GM18858 (cell line): ENCODE data around the gene CD4.

Experiments
- ATAC-seq: cut with Tn5 transposase; IDR thresholded peaks from one replicate; pipeline ENCODE4 v1.9.1; 2021; ENCODE audit not compliant: unreplicated experiment

Gene CD4

DNA sequence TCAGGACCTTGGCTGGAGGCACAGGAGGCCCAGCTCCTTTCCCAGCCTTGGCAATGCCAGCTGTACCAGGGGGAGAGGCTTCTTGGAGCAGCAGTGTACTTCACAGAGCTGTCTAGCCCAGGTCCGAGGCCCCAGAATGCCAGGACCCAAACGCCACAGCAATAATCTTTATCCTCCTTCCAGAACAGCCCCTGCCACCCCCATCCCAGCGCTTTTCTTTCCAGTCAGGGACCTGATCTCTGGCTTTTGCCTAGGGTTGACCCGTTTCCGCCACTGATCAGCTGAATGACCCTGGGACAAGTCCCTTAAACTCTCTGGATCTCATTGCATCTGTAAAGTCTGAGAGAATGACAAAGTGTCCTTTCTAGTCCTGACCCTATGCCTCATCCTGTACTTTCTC, 11.9 kb upstream of the CD4 start:
- ATAC-seq, result no peak

DNA sequence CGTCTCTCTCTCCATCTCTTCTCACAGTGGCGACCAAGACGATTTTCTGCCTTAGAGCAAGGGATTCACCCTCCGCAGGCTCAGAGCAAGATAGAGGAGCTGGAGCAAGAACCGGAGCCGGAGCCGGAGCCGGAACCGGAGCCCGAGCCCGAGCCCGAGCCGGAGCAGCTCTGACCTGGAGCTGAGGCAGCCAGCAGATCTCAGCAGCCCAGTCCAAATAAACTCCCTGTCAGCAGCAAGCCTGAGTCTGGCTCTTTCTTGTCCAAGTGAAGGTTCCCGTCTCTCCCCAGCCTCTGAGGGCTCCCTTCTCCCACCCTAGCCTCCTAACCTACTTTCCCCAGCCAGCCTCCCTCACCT, 11.1 kb upstream of the CD4 start:
- ATAC-seq, result no peak

DNA sequence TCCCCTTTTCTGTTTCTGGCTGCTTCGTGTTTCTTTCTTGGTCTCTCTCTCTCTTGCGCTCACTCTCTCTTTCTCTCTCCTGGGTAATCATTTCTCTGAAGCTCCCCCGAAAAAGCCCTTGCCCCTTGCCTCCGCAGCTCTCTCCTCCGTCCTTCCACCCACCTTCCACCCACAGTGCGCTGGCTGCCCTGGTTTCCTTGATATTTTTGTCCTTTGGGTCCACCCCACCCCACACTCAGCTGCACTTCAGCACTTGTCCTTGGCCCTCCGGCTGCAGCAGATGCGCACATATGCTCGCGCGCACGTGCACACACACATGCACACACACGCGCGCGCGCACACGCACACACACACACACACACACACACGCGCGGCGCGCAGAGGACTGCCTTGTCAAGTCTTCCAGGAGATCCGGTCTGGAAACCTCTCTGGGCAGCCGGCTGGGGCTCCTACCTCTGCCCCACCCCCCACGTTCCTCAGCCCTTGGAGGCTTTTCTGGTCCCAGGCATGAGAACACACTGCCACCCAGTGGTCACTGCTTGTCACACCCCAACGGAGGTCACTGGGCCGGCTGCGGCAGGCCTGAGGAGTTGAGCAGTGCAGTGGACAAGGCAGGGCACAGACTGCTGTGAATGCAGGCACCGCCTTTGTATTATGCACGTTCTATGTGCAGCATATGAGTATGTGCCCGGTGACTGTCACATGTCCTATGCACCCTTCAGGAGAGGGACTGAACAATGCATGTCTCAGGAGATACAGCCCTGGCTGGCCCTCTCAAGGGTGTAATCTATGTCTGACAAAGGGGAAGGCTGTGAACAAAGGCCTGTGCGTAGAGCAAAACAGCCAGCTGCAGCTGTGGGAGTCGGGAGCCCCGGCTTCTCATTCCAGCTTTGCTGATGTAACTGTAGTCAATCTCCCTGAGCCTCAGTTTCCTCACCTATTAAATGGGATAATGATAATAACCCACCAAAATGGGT, 10.5 kb upstream of the CD4 start:
- ATAC-seq, result no peak

DNA sequence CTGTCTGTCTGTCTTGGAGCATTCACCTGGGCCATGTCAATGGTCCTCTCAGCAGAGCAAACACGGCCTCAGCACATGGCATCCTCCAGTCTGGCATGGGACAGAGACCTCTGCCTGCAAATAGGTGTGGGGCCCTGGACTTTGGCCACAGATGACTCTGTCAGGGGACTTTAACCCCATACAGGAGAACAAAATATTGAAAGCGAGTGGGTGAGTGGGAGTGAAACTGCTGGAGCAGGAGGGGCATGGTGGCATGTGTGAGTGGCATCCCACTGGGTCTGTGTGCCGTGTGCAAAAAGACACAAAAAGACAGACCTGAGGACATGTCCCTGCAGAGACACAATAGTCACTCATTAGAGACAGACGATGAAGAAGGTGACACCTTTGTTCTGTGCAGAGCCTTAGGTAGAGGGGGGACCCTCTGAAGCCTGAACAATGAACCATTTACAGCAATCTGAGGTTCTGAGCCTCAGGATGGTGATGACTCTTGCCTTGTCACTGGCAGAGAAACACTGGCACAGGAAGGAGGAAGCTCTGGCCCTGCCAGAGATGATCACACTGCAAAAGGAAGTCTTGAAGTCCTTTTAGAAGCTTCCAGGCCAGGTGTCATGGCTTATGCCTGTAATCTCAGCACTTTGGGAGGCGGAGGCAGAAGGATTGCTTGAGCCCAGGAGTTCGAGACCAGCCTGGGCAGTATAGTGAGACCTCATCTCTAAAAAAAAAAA, 9.5 kb upstream of the CD4 start:
- ATAC-seq, result no peak

DNA sequence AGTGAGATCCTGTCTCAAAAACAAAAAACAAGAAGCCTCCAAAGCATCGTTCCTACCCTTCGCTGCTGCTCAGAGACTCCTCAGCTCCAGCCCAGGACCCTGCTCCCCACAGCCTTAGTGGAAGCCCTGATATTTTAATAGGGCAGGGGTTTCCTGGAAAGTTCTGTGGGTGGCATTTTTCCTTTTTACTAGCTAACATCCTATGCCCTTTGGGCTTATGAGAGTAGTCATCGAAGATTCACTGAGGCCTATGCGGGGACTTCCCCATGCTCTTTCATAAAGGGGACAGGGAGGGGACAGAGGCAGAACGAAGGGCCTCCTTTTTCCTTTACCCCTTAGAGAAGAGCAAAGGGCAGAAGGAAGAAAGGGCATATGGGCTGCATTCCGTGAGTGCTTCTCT, 8.8 kb upstream of the CD4 start:
- no peak for ATAC-seq

DNA sequence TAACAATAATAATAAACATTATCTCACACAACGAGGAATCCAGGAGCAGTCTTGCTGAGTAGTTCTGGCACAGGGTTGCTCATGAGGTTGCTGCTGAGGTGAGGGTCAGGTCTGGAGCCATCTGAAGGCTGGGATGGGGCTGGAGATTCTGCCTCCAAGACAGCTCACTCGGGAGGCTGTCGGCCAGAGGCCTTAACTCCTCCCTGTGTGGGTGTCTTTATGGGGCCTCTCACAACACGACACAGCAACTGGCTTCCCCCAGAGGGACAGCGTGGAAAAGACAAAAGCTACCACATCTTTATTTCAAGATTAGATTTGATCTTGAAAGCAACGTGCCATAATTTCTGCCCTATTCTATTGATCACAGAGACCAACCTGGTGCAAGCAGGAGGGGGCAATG, 7.2 kb upstream of the CD4 start:
- no peak for ATAC-seq

DNA sequence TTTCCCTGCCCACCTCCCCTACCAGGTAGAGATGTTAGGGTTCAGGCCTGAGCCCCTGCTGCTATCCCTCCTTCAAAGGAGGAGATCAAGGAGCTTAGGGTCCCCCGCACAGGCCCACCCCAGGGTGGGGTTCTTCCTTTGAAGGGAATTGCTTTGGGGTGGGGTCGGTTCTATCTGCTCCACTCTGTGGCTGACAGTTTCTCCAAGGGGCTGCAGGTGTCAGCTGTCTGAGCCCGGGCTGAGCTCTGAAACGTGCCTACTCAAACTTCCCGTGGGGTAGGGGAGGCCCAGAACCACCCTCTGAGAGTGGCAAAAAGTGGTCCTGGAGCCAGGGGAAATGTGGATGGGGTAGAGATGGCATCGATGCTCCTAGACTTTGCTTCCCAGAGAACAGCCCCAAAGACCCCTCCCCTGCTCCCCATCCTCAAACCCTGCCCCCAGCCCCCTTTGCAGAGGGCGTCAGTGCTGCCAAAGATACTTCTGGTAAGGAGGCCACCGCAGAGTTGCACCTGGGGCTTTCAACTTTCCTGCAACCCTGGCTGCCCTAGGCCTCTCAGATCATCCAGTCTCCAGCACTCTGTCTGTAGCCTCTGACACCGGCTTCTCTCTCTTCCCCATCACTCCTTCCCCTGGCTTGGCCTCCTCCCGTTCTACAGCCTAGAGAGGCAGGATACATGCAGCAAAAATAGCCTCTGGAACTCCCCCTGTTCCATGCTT, 6.3 kb upstream of the CD4 start:
- ATAC-seq, result no peak

DNA sequence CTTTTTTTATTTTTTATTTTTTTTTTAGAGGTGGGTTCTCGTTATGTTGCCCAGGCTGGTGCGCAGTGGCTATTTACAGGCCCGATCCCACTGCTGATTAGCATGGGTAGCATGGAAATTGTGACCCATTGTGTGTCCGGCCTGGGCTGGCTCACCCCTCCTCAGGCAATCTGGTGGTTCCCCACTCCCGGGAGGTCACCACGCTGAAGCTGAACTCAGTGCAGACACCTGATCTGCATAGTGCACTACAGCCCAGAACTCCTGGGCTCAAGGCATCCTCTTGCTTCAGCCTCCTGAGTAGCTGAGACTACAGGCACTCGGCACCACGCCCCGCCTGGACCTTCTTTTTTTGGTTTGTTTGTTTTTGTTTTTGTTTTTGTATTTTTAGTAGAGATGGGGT, 5.5 kb upstream of the CD4 start:
- ATAC-seq, result no peak

DNA sequence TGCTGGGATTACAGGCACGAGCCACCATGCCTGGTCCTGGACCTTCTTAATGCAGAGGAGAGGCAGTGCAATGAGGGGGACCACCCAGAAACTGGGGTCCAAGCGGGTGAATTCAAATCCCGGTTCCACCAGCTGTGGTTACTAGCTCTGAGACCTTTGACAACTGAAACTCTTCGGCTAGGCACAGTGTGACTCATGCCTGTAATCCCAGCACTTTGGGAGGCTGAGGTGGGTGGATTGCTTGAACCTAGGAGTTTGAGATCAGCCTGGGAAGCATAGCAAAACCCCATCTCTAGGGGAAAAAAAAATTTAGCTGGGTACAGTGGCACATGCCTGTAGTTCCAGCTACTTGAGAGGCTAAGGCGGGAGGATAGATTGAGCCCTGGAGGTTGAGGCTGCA, 5.0 kb upstream of the CD4 start:
- ATAC-seq, result no peak

DNA sequence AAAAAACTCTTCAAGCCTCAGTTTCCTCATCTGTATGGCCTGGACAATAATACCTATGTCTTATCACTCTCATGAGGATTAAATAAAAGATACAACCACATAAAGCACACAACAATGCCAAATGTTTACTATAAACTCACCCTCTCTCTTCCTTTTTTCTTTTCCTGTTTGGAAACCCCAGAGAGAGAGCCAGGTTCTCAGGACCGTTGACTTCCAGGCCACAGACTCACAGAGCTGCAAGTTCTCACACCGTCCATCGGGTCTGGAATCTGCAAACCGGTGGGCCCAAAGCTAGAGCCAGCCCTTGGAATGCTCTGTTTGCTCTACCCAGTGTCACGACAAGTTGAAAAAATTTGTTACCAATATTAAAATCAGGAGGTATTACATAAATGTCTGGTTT, 4.6 kb upstream of the CD4 start:
- ATAC-seq, result no peak

DNA sequence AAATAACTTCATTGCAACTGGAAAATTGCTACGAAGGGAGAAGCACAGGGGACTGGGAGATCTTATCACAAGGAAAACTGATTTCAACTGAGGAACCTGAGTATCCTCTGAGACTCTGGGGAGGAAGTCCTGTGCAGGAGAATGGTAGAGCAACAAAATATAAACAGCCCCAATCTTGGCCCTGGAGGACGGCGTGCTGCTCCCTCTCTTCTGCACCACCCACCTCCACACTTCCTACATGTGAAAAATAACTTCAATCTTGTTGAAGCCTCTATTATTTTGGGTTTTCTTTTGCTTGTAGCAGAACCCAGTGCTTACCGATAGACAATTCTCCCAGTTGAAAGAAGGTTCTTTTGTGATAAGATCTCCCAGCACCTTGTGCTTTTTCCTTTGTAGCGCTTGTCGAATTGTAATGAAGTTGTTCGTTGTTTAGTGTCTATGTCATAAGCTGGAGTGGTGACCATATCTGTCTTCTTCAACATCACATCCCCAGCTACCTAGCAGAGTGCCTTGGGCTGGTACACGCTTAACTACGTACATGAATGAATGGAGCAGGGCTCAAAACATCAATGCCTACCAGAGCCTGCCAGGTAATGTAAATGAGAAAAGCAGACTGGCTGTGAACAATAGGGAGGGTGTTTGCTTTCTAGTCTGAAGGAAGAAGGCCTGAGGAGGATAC, 2.8 kb upstream of the CD4 start:
- no peak for ATAC-seq

DNA sequence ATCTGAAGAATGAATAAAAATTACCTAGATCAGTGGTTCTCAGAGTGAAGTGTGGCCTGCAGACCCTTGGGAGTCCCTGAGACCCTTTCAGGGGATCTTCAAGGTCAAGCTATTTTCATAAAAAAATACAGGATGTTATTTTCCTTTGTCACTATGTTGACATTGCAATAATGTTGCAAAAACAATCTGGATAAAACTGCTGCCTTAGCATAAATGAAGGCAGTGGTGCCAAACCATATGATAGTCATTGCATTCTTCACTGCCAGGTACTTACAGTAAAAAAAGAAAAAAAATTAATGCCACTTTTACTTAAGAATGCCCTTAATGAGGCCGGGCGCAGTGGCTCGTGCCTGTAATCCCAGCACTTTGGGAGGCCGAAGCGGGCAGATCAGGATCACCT, 2.0 kb upstream of the CD4 start:
- ATAC-seq, result no peak

DNA sequence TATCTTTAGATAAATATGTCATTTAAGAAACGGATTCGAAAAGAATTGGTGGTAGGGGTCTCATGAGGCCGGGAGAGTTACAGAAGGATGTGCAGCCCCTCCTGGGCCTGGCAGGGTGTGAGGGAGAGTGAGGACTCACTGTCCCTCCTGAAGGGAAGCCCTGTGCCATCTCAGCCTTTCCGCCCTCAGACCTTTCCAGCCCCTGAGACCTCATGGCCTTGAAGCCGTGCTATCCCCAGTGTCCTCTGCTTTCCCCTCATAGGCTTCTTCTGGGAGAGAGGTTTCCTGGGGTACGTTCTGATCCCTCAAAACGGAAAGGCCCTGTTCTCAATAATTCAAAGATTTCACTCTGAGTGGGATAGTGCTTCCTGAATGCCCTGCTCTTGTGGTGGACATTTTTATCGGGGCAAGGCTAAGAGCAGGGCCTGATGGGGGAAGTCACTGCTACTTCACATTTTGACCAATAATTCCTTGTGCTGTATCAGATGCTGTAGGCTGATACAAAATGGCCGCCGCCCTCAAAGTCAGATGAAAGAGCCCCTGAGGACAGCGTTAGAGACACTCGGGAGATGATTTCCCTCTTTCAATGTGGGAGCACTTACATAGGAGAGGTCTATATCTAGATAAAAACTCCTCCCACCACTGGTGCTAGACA, 1.3 kb downstream of the CD4 start:
- ATAC-seq, result no peak

DNA sequence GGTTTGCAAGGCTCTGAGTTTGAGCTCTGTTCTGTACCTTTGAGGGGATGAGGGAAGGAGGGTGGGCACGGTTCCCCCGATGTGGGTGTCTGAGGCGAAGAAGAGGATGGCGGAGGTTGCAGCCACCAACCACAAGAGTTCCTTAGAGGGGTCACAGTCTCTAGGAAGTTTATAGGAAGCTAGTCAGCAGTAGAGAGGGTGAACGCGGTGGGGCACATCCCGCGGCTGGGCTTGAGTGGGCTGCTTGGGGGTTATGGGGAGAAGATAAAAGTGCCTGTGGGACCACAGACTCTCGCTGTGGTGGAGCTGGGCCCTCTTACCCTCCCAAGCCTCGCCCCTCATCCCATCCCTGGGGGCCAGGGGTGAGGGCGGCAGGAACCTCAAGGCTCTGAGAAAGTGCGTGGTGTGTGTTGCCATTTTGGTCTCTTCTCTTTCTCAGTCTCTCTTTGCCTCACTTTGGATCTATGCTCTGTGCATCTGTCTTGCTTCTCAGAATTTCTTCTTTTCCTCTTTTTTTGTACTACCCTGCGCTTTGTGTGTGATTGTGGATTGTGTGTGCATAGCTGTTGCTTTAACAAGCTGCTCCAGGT, 2.7 kb downstream of the CD4 start:
- ATAC-seq, result no peak

DNA sequence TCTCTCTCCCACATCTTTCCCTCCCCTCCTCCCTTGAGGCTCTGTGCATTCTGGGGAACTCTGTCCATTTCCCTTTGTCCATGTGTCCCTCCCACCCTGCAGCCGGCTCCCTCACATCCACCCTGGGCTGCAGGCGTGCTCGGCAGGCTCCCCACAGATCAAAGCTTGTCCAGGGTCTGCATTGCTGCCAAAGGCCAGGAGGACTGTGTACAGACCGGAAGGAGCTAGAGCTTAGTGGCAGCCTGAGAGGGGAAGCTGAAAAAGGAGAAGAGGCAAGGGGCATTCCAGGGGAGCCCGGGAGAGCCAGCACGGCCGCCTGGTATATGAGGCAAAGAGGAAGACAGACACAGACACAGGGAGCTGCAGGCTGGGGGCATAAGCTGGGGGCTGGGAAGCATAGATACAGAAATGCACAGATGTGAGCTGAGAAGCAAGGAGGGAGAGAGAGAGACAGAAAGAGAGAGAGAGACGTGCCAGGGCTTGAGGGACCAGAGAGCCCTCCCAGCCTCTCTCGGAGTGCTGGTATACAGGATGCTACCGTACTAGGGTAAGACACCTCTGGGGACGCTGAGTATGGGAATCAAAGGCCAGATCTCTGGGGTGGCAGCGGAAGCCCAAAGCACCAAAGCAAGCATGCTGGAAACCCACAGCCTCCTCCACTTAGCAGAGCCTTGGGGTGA, 3.3 kb downstream of the CD4 start:
- no peak for ATAC-seq

DNA sequence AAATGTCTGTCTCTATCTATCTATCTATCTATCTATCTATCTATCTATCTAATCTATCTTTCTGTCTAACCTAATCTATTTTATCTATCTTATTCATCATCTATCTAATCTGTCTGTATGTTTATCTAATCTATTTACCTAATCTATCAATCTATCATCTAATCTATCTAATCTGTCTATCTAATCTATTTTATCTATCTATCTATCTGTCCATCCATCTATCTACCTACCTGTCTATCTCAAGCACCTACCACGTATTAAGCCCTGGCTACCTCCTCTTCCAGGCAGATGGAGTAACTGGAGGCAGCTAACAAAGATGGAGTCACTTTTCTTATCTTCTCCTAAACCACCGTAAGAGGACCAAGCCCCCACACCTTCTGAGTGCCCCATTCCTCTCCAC, 5.8 kb downstream of the CD4 start:
- ATAC-seq, result no peak

DNA sequence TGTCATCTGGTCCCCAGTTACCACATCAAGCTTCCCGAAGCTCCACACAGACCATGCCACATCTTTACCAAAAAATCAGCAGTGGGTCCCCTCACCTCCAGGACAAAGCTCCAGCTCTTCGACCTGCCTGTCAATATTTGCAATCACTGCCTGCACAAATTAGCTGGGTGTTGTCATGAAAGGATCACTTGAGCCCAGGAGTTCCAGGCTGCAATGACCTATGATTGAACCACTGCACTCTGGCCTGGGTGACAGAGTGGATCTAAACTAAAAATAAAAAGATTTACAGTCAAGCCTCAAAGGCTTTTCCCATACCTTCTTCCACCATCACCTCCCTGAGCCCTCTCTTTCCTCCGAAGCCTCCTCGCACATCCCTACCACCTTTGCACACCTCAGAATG, 7.2 kb downstream of the CD4 start:
- no peak for ATAC-seq

DNA sequence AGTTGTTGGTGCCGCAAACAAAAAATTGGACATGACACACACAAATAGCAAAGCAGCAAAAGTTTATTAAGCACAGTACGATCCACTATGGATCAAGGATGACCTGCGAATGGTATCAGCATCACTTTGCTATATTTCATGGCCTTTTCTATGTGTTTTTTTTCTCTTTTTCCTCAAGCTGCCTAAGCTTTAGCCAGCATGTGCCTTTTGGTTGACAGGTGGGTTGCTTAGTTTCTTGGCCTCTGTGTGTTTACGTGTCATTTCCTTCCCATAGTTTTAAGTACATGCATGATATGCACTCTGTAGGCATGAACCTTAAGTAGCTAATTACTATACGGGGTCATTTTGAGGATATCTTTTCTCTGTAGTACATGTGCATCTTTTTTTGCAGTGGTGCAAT, 9.8 kb downstream of the CD4 start:
- no peak for ATAC-seq

DNA sequence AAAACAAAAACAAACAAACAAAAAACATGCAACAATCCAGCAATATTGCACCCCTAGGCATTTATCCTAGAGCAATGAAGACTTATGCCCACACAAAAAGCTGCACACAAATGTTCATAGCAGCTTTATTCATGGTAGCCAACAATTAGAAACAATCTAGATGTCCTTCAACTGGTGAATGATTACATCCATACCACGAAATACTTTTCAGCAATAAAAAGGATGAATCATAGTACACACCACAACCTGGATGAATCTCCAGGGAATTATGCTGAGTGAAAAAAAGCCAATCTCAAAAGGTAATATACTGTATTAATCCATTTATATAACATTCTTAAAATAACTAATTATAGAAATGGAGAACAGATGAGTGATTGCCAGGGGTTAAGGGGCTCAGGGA, 17.8 kb downstream of the CD4 start:
- ATAC-seq, result no peak

DNA sequence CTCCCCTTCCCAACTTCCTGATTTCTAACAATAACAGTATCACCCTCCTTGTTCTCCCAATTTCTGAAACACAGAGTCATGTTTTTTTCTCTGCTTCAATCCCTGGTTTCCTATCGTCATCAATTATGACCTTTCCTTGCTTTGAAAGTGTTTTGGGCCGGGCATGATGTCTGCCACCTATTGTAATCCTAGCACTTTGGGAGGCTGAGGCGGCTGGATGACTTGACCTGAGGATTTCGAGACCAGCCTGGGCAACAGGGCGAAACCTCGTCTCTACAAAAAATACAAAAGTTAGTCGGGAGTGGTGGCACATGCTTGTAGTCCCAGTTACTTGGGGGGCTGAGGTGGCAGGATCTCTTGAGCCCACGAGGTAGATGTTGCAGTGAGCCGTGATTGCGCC, 19.7 kb downstream of the CD4 start:
- no peak for ATAC-seq
